GM23338 (cell line): Measurements from ENCODE around the gene TRMT11. TPM values are rescaled to one million over a fixed set of nuclear protein-coding genes. Genes with fewer than 3 reads are reported as not detected.

Source experiments
- ATAC-seq: fragments of 200-7000 bp; cut with Tn5 transposase; 3 replicates; pipeline ENCODE4 v1.9.1; 2020
- DNase-seq: peaks from one replicate; pipeline ENCODE4 v3.0.0-alpha.2; 2015; ENCODE audit warnings: low spot score
- H2AFZ ChIP-seq: fragments of 200-600 bp; sonication (generic); 2 replicates; pipeline ENCODE4 v1.8.0; 2016; ENCODE audit warnings: antibody characterized with exemption, mild to moderate bottlenecking, moderate library complexity
- H3F3A ChIP-seq: fragments of 200-600 bp; sonication (generic); replicated peaks from 2 replicates; pipeline ENCODE4 v1.8.0; 2017; ENCODE audit warnings: antibody characterized with exemption, mixed run types, low read depth
- H3K27ac ChIP-seq: fragments of 200-600 bp; sonication (generic); 2 replicates; pipeline ENCODE4 v1.6.1; 2016; ENCODE audit warnings: low read depth
- H3K27me3 ChIP-seq: fragments of 200-600 bp; sonication (generic); 2 replicates; pipeline ENCODE4 v1.8.0; 2016; ENCODE audit warnings: mild to moderate bottlenecking, mixed run types, moderate library complexity; ENCODE audit not compliant: insufficient read depth
- H3K36me3 ChIP-seq: fragments of 200-600 bp; sonication (generic); 2 replicates; pipeline ENCODE4 v1.8.0; 2016; ENCODE audit warnings: mild to moderate bottlenecking; ENCODE audit not compliant: insufficient read depth
- H3K4me1 ChIP-seq: fragments of 200-600 bp; sonication (generic); 2 replicates; pipeline ENCODE4 v1.8.0; 2016; ENCODE audit warnings: mild to moderate bottlenecking, moderate library complexity; ENCODE audit not compliant: insufficient read depth
- H3K4me2 ChIP-seq: fragments of 200-600 bp; sonication (generic); 2 replicates; pipeline ENCODE4 v1.7.1; 2017; ENCODE audit warnings: mixed run types
- H3K4me3 ChIP-seq: fragments of 200-600 bp; sonication (generic); 2 replicates; pipeline ENCODE4 v1.6.1; 2016; ENCODE audit warnings: mixed run types
- H3K79me2 ChIP-seq: fragments of 200-600 bp; sonication (generic); replicated peaks from 2 replicates; pipeline ENCODE4 v1.8.0; 2017; ENCODE audit warnings: mild to moderate bottlenecking; ENCODE audit not compliant: insufficient read depth
- H3K9me2 ChIP-seq: fragments of 200-600 bp; sonication (generic); 2 replicates; pipeline ENCODE4 v1.8.0; 2017; ENCODE audit not compliant: insufficient read depth
- H4K20me1 ChIP-seq: fragments of 200-600 bp; sonication (generic); replicated peaks from 2 replicates; pipeline ENCODE4 v1.8.0; 2017; ENCODE audit warnings: mild to moderate bottlenecking; ENCODE audit not compliant: insufficient read depth
- H3K27ac Mint-ChIP-seq: 2 replicates; pipeline ENCODE4 v1.8.0; 2020; ENCODE audit warnings: inconsistent platforms, mild to moderate bottlenecking, moderate library complexity, mixed read lengths
- H3K27me3 Mint-ChIP-seq: 3 replicates; pipeline ENCODE4 v1.8.0; 2022; ENCODE audit warnings: low read depth, mild to moderate bottlenecking, moderate library complexity, mixed read lengths, inconsistent platforms; ENCODE audit not compliant: insufficient read depth, poor library complexity
- H3K36me3 Mint-ChIP-seq: 3 replicates; pipeline ENCODE4 v1.8.0; 2021; ENCODE audit warnings: low read depth, mild to moderate bottlenecking, inconsistent platforms, moderate library complexity, mixed read lengths
- H3K4me1 Mint-ChIP-seq: 3 replicates; pipeline ENCODE4 v1.8.0; 2020; ENCODE audit warnings: mild to moderate bottlenecking, inconsistent platforms, mixed read lengths
- H3K4me3 Mint-ChIP-seq: 3 replicates; pipeline ENCODE4 v1.8.0; 2021; ENCODE audit warnings: moderate library complexity, mild to moderate bottlenecking, inconsistent platforms, mixed read lengths
- H3K9me3 Mint-ChIP-seq: 3 replicates; pipeline ENCODE4 v1.8.0; 2020; ENCODE audit warnings: moderate library complexity, mild to moderate bottlenecking, inconsistent platforms, mixed read lengths
- ETS1 ChIP-seq: IDR thresholded peaks from 2 replicates; pipeline ENCODE4 v1.6.1; 2016; ENCODE audit warnings: antibody characterized with exemption
- EZH2 ChIP-seq: fragments of 200-600 bp; sonication (generic); IDR thresholded peaks from one replicate; pipeline ENCODE4 v1.8.0; 2017; ENCODE audit warnings: antibody characterized with exemption, mild to moderate bottlenecking, low read depth; ENCODE audit not compliant: unreplicated experiment
- NANOG ChIP-seq: IDR thresholded peaks from 2 replicates; pipeline ENCODE4 v1.6.1; 2016; ENCODE audit warnings: antibody characterized with exemption, borderline replicate concordance
- POLR2AphosphoS5 ChIP-seq: IDR thresholded peaks from 2 replicates; pipeline ENCODE4 v1.6.1; 2016; ENCODE audit warnings: antibody characterized with exemption, low read depth
- STAT1 ChIP-seq: IDR thresholded peaks from one replicate; pipeline ENCODE4 v1.6.1; 2016; ENCODE audit warnings: antibody characterized with exemption; ENCODE audit not compliant: unreplicated experiment
- ZNF114 ChIP-seq: fragments of 250-450 bp; sonication (Bioruptor Pico); IDR thresholded peaks from 2 replicates; pipeline ENCODE4 v1.5.0; 2020; ENCODE audit warnings: mild to moderate bottlenecking, moderate library complexity
- ZNF331 ChIP-seq: fragments of 250-450 bp; sonication (Bioruptor Pico); IDR thresholded peaks from 2 replicates; pipeline ENCODE4 v1.5.0; 2020; ENCODE audit warnings: low read depth, mild to moderate bottlenecking, moderate library complexity
- polyA plus RNA-seq: library from polyadenylated mRNA; unstranded; fragments of >200 nt; fragmentation: Nextera tagmentation; extraction: Ambion mirVana; gene quantifications from 2 replicates; pipeline ENCODE4 v1.2.1, GENCODE V29; 2016
- total RNA-seq: library from RNA; depleted of rRNA; stranded (reverse); fragments of >200 nt; shearing (Covaris generic); gene quantifications from 2 replicates; pipeline ENCODE4 v1.2.3, GENCODE V29; 2014
- TF ChIP-seq, protein P1 (sequence below): IDR thresholded peaks from one replicate; pipeline ENCODE4 v1.6.1; 2018; ENCODE audit warnings: antibody characterized with exemption; ENCODE audit not compliant: unreplicated experiment
- TF ChIP-seq, protein P2 (sequence below), 2 experiments: fragments of 200-600 bp in 1 of 2; sonication (generic) in 1 of 2; conservative IDR thresholded peaks; 2 replicates each; pipeline versions ENCODE4 v1.5.1 to v1.6.1; 2016 to 2017; ENCODE audit warnings: antibody characterized with exemption in 2 of 2, low read depth in 2 of 2, mild to moderate bottlenecking in 2 of 2, moderate library complexity in 1 of 2

TRMT11 gene
- total and polyA plus RNA-seq, 2 experiments from 2014 or later = 49.5 to 50.9 TPM

DNA sequence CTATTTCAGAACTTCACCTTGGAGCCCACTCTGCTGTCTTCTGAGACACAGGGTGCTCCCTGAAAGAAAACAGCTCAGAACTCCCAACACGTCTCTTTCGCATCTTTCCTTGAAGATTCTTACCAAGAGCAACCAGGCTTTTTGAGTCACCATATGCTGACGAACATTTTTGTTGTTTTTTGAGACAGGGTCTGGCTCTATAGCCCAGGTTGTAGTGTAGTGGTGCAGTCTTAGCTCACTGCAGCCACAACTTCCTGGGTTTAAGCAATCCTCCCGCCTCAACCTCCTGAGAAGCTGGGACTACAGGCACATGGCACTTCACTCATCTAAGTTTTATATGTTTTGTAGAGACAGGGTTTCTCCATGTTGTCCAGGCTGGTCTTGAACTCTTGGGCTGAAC lies 68.5 kb downstream of the TRMT11 start (continued):
- TF ChIP-seq, protein P1, sequence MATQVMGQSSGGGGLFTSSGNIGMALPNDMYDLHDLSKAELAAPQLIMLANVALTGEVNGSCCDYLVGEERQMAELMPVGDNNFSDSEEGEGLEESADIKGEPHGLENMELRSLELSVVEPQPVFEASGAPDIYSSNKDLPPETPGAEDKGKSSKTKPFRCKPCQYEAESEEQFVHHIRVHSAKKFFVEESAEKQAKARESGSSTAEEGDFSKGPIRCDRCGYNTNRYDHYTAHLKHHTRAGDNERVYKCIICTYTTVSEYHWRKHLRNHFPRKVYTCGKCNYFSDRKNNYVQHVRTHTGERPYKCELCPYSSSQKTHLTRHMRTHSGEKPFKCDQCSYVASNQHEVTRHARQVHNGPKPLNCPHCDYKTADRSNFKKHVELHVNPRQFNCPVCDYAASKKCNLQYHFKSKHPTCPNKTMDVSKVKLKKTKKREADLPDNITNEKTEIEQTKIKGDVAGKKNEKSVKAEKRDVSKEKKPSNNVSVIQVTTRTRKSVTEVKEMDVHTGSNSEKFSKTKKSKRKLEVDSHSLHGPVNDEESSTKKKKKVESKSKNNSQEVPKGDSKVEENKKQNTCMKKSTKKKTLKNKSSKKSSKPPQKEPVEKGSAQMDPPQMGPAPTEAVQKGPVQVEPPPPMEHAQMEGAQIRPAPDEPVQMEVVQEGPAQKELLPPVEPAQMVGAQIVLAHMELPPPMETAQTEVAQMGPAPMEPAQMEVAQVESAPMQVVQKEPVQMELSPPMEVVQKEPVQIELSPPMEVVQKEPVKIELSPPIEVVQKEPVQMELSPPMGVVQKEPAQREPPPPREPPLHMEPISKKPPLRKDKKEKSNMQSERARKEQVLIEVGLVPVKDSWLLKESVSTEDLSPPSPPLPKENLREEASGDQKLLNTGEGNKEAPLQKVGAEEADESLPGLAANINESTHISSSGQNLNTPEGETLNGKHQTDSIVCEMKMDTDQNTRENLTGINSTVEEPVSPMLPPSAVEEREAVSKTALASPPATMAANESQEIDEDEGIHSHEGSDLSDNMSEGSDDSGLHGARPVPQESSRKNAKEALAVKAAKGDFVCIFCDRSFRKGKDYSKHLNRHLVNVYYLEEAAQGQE = no peak
- TF ChIP-seq STAT1 (no peak), EZH2 (no peak), ZNF331 (no peak)

GRCh38 chr6:126055449-126055848 lies 69.1 kb downstream of the TRMT11 start:
- Histone ChIP-seq H4K20me1 (no peaks in the 10 kb centered on the region; the same call in 1 of the 2 replicates), H3K9me2 (no peaks in the 10 kb centered on the region; the same call in 1 of the 2 replicates), H3K27ac (no peak overlapping the region), H3K27me3 (no peaks in the 10 kb centered on the region), H3K79me2 (no peaks in the 10 kb centered on the region), H3K4me1 (no peaks in the 10 kb centered on the region), H3K4me3 (no peak overlapping the region), H3K4me2 (no peak overlapping the region), H2AFZ (no peak overlapping the region), H3F3A (no peaks in the 10 kb centered on the region), H3K36me3 (no peaks in the 10 kb centered on the region)
- Mint-ChIP-seq H3K4me1 (peaks cover 5% of the 10 kb centered on the region), H3K27ac (no peak overlapping the region), H3K27me3 (peaks cover 4% of the 10 kb centered on the region), H3K36me3 (0 out of 3 replicates have a peak, but pooled peaks cover 2% of the 10 kb centered on the region), H3K9me3 (no peaks in the 10 kb centered on the region; the same call in 2 of the 3 replicates), H3K4me3 (no peak overlapping the region)
- ATAC-seq (no peak), DNase-seq (no peak)
- TF ChIP-seq ZNF331 (no peak), ETS1 (no peak), ZNF114 (CRISPR knock-in tag) (no peak), POLR2AphosphoS5 (no peak), NANOG (no peak)
- TF ChIP-seq, protein P2, sequence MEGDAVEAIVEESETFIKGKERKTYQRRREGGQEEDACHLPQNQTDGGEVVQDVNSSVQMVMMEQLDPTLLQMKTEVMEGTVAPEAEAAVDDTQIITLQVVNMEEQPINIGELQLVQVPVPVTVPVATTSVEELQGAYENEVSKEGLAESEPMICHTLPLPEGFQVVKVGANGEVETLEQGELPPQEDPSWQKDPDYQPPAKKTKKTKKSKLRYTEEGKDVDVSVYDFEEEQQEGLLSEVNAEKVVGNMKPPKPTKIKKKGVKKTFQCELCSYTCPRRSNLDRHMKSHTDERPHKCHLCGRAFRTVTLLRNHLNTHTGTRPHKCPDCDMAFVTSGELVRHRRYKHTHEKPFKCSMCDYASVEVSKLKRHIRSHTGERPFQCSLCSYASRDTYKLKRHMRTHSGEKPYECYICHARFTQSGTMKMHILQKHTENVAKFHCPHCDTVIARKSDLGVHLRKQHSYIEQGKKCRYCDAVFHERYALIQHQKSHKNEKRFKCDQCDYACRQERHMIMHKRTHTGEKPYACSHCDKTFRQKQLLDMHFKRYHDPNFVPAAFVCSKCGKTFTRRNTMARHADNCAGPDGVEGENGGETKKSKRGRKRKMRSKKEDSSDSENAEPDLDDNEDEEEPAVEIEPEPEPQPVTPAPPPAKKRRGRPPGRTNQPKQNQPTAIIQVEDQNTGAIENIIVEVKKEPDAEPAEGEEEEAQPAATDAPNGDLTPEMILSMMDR (conservative IDR thresholded peaks at IDR 0.05; ENCODE audit: low read depth in 2 of 2) = no peak
